Measurements from ENCODE around the gene NBAS. TPM values are rescaled to one million over a fixed set of nuclear protein-coding genes. Genes with fewer than 3 reads are reported as not detected.

NBAS gene
- total RNA-seq, 1 experiment from 2014 or later = 28.9 TPM

DNA sequence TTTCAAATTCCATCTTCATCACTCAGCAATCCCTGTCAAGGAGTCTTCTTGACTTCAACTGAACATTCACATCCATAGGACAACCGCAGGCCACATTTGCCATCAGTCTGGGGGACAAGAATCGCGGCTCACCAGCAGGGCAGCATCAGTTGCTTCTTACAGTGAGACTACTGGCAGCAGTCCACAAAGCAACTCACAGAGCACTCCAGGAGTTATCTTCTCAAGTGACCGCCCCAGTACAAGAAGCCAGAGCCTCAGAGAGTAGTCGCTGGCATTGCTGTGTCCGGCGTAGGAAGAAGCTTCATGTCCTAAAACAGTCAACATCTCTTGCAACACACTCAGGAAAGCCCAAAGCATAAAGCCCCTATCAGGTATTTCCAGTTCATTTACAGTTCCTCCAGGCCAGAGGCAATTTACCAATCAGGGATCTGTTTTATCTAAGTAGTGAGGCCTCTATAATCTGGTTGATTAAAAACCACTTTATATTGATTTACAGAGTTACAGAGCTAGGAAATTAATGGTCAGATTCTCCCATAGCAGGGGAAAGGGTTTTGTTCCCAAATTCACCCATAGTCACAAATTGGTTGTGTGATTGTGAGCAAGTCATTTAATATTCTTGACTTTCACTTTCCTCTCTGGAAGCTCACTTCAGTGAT, 177.3 kb downstream of the NBAS start:
- TF ChIP-seq EZH2 (IDR thresholded peaks at IDR 0.05; ENCODE audit: low read depth) = no peak
- TF ChIP-seq, protein P1, sequence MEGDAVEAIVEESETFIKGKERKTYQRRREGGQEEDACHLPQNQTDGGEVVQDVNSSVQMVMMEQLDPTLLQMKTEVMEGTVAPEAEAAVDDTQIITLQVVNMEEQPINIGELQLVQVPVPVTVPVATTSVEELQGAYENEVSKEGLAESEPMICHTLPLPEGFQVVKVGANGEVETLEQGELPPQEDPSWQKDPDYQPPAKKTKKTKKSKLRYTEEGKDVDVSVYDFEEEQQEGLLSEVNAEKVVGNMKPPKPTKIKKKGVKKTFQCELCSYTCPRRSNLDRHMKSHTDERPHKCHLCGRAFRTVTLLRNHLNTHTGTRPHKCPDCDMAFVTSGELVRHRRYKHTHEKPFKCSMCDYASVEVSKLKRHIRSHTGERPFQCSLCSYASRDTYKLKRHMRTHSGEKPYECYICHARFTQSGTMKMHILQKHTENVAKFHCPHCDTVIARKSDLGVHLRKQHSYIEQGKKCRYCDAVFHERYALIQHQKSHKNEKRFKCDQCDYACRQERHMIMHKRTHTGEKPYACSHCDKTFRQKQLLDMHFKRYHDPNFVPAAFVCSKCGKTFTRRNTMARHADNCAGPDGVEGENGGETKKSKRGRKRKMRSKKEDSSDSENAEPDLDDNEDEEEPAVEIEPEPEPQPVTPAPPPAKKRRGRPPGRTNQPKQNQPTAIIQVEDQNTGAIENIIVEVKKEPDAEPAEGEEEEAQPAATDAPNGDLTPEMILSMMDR (conservative IDR thresholded peaks at IDR 0.05) = no peak
- H3K36me3 ChIP-seq (ENCODE audit: low read depth) = 0 out of 2 replicates have a peak, but pooled peaks cover 3% of the 10 kb centered on the region
- H3K9me2 ChIP-seq (ENCODE audit: insufficient read depth) = 0 out of 2 replicates have a peak, but pooled peaks cover 7% of the 10 kb centered on the region
- H3F3A ChIP-seq (ENCODE audit: insufficient read depth, low read depth) = no peaks in the 10 kb centered on the region
- no peak overlapping the region for H2AFZ ChIP-seq
- no peaks in the 10 kb centered on the region; the same call in 1 of the 2 replicates for H3K4me1 ChIP-seq (replicated peaks; ENCODE audit: insufficient read depth)
- ChIA-PET POLR2A (ENCODE audit: unreplicated experiment) (interaction anchor here (0.6 kb wide), 1 partner anchor 148 kb away, joined by 4 read pairs; no protein-coding TSS in a partner anchor), CTCF (no interaction called here)
- no peak overlapping the region for H3K4me2 ChIP-seq
- no peaks in the 10 kb centered on the region for H3K27me3 ChIP-seq (ENCODE audit: insufficient read depth, low read depth)
- intact Hi-C loops (cut with micrococcal nuclease; ENCODE audit: unreplicated experiment) = no loop called here
- H4K20me1 ChIP-seq (ENCODE audit: insufficient read depth) = no peaks in the 10 kb centered on the region
- H3K9me3 ChIP-seq (ENCODE audit: insufficient read depth, low read depth) = no peaks in the 10 kb centered on the region; the same call in 1 of the 2 replicates
- DNase-seq = no peak
- H3K4me3 ChIP-seq = no peak overlapping the region
- no peaks in the 10 kb centered on the region for H3K79me2 ChIP-seq (ENCODE audit: low read depth)
- no peak overlapping the region for H3K27ac ChIP-seq
- BruUV-seq (replicated peaks) = no TSS peak

DNA sequence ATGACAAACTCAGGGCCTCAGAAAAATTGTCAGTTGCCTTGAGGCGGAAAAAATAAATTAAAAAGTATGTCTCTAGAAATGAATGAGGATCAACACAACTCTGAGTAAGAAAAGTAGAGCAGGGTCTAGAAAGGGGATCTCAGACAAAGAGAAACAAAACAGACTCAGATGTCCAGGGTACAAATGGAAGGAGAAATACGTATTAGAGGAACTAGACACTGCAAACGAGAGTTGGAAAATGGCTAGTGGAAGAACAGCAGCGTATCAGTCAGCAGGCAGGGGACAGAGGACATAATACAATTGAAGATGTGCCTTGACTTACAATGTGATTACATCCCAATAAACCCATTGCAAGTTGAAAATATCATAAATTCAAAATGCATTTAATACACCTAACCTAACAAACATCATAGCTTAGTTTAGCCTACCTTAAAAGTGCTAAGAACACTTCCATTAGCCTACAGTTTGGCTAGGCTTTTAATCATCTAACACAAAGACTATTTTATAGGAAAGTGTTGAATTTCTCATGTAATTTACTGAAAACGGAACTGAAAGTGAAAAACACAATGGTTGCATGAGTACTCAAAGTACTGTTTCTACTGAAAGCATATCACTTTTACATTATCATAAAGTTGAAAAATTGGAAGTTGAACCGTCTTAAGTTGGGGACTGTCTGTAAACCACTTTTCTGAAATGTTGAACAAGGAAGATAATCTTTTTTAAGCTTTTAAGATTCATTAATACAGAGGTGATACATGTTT, 182.8 kb downstream of the NBAS start:
- no TSS peak for BruUV-seq (replicated peaks)
- Histone ChIP-seq H3K4me1 (replicated peaks; ENCODE audit: insufficient read depth) (no peaks in the 10 kb centered on the region), H3K36me3 (ENCODE audit: low read depth) (0 out of 2 replicates have a peak, but pooled peaks cover 3% of the 10 kb centered on the region), H3K9me2 (ENCODE audit: insufficient read depth) (no peaks in the 10 kb centered on the region), H3K4me2 (no peak overlapping the region), H3K4me3 (no peak overlapping the region), H3K27ac (no peak overlapping the region), H2AFZ (no peak overlapping the region), H3F3A (ENCODE audit: insufficient read depth, low read depth) (no peaks in the 10 kb centered on the region; the same call in 1 of the 2 replicates), H3K9me3 (ENCODE audit: insufficient read depth, low read depth) (no peaks in the 10 kb centered on the region), H3K27me3 (ENCODE audit: insufficient read depth, low read depth) (no peaks in the 10 kb centered on the region), H4K20me1 (ENCODE audit: insufficient read depth) (no peaks in the 10 kb centered on the region), H3K79me2 (ENCODE audit: low read depth) (no peaks in the 10 kb centered on the region)
- DNase-seq = no peak
- CTCF ChIA-PET = no interaction called here
- intact Hi-C loops (cut with micrococcal nuclease; ENCODE audit: unreplicated experiment) = no loop called here
- no peak for TF ChIP-seq EZH2 (IDR thresholded peaks at IDR 0.05; ENCODE audit: low read depth)
- TF ChIP-seq, protein P1 (conservative IDR thresholded peaks at IDR 0.05) = no peak
- POLR2A ChIA-PET (ENCODE audit: unreplicated experiment) = no interaction called here

DNA sequence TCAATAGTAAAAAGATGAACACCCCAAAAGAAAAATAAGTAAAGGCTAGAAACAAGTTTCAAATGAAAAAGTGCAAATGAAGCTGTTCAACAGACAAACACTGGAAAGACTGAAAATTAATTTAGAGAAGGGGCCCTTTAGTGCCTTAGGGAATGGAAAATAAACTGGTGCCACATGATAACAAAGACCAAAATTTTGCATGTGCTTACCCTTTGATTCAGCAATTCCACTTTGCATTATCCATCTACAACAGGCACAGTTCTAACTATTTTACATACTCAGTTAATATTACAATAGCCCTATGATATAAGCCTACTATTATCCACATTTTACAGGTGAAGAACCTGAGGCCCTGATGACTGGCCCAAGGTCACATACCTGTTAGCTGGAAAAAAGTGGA, 183.9 kb downstream of the NBAS start:
- Histone ChIP-seq H3K4me1 (replicated peaks; ENCODE audit: insufficient read depth) (no peaks in the 10 kb centered on the region), H4K20me1 (ENCODE audit: insufficient read depth) (no peaks in the 10 kb centered on the region), H3K9me3 (ENCODE audit: insufficient read depth, low read depth) (no peaks in the 10 kb centered on the region), H3K9me2 (ENCODE audit: insufficient read depth) (no peaks in the 10 kb centered on the region), H3K36me3 (ENCODE audit: low read depth) (0 out of 2 replicates have a peak, but pooled peaks cover 3% of the 10 kb centered on the region), H3K27me3 (ENCODE audit: insufficient read depth, low read depth) (no peaks in the 10 kb centered on the region), H3K4me2 (no peak overlapping the region), H2AFZ (no peak overlapping the region), H3K27ac (no peak overlapping the region), H3K79me2 (ENCODE audit: low read depth) (no peaks in the 10 kb centered on the region), H3F3A (ENCODE audit: insufficient read depth, low read depth) (no peaks in the 10 kb centered on the region; the same call in 1 of the 2 replicates), H3K4me3 (no peak overlapping the region)
- POLR2A ChIA-PET (ENCODE audit: unreplicated experiment) = no interaction called here
- no TSS peak for BruUV-seq (replicated peaks)
- no peak for DNase-seq
- TF ChIP-seq, protein P1 (conservative IDR thresholded peaks at IDR 0.05) = no peak
- TF ChIP-seq EZH2 (IDR thresholded peaks at IDR 0.05; ENCODE audit: low read depth) = no peak
- CTCF ChIA-PET = no interaction called here
- intact Hi-C loops (cut with micrococcal nuclease; ENCODE audit: unreplicated experiment) = no loop called here
